Keratinocyte (primary cell): ENCODE results near the gene NDUFS6. TPM values are rescaled to one million over a fixed set of nuclear protein-coding genes. Genes with fewer than 3 reads are reported as not detected.

ENCODE experiments used
- DNase-seq: peaks from one replicate; pipeline ENCODE4 v3.0.0-alpha.2; 2011; ENCODE audit warnings: low read depth, missing footprints, low spot score
- FAIRE-seq: peaks from 2 replicates; lab custom pipeline; 2011; peaks lifted over from hg19 to GRCh38; lab: Jason Lieb, UNC
- H2AFZ ChIP-seq: 2 replicates; pipeline ENCODE4 v1.6.0; 2012; ENCODE audit warnings: low read length, control low read depth, inconsistent platforms; ENCODE audit not compliant: control insufficient read depth
- H3K27ac ChIP-seq: 2 replicates; pipeline ENCODE4 v1.5.1; 2011; ENCODE audit warnings: low read length; ENCODE audit not compliant: control insufficient read depth, insufficient read depth
- H3K27me3 ChIP-seq: 3 replicates; pipeline ENCODE4 v1.6.0; 2011; ENCODE audit warnings: low read length; ENCODE audit not compliant: control insufficient read depth, insufficient read depth; ENCODE audit errors: extremely low read depth
- H3K36me3 ChIP-seq, 2 experiments: 2 replicates in 1 of 2; 3 replicates in 1 of 2; pipeline ENCODE4 v1.5.1; 2011; ENCODE audit warnings: low read length in 2 of 2, mild to moderate bottlenecking in 1 of 2; ENCODE audit not compliant: control insufficient read depth in 2 of 2, insufficient read depth in 2 of 2; ENCODE audit errors: extremely low read depth in 1 of 2
- H3K4me1 ChIP-seq: 3 replicates; pipeline ENCODE4 v1.5.1; 2011; ENCODE audit warnings: low read length; ENCODE audit not compliant: control insufficient read depth, insufficient read depth; ENCODE audit errors: extremely low read depth
- H3K4me2 ChIP-seq: 3 replicates; pipeline ENCODE4 v1.6.0; 2011; ENCODE audit warnings: low read depth, low read length; ENCODE audit not compliant: control insufficient read depth, insufficient read depth; ENCODE audit errors: extremely low read depth
- H3K4me3 ChIP-seq, 3 experiments: fragments of 200-600 bp in 1 of 3; sonication (generic) in 1 of 3; 2 replicates in 2 of 3; 3 replicates in 1 of 3; pipeline ENCODE4 v1.5.1; 2011 to 2016; ENCODE audit warnings: low read length in 3 of 3, mild to moderate bottlenecking in 3 of 3, control low read depth in 2 of 3, inconsistent platforms in 1 of 3, low read depth in 1 of 3, mixed read lengths in 1 of 3, mixed run types in 1 of 3, moderate library complexity in 1 of 3; ENCODE audit not compliant: control insufficient read depth in 2 of 3, insufficient read depth in 2 of 3; ENCODE audit errors: extremely low read depth in 1 of 3
- H3K79me2 ChIP-seq: 2 replicates; pipeline ENCODE4 v1.6.0; 2012; ENCODE audit warnings: low read length; ENCODE audit not compliant: control insufficient read depth, insufficient read depth
- H3K9ac ChIP-seq: 3 replicates; pipeline ENCODE4 v1.6.0; 2011; ENCODE audit warnings: low read length; ENCODE audit not compliant: control insufficient read depth, insufficient read depth; ENCODE audit errors: extremely low read depth
- H3K9me1 ChIP-seq: 3 replicates; pipeline ENCODE4 v1.6.0; 2011; ENCODE audit warnings: low read length; ENCODE audit not compliant: control insufficient read depth, insufficient read depth; ENCODE audit errors: extremely low read depth
- H3K9me3 ChIP-seq: 2 replicates; pipeline ENCODE4 v1.5.1; 2012; ENCODE audit warnings: low read depth, low read length; ENCODE audit not compliant: control insufficient read depth
- H4K20me1 ChIP-seq: 3 replicates; pipeline ENCODE4 v1.6.0; 2011; ENCODE audit warnings: low read length; ENCODE audit not compliant: control insufficient read depth, insufficient read depth; ENCODE audit errors: extremely low read depth
- EZH2 ChIP-seq: IDR thresholded peaks from one replicate; pipeline ENCODE4 v1.6.1; 2012; ENCODE audit warnings: inconsistent platforms, mild to moderate bottlenecking, low read length, moderate library complexity
- dilution Hi-C: fragments of 300-500 bp; cut with MboI; formaldehyde crosslinking; loops from one replicate; pipeline ENCODE4 v1.7.0; 2020; ENCODE audit warnings: low sequenced_read_pairs; ENCODE audit not compliant: extremely low pct_ligation_motif_present
- polyA plus RNA-seq, 5 experiments: library from polyadenylated mRNA; depleted of rRNA in 3 of 5; stranded (reverse) in 3 of 5; stranded (forward) in 1 of 5; unstranded in 1 of 5; fragments of >200 nt; gene quantifications; 1 replicate in 1 of 5; 2 replicates in 3 of 5; 3 replicates in 1 of 5; pipeline versions ENCODE4 v1.2.1 to v1.2.3, GENCODE V29; 2011 to 2012; ENCODE audit warnings: missing spikeins in 2 of 5, low read depth in 1 of 5, low replicate concordance in 1 of 5
- TF ChIP-seq, protein P1 (sequence below), 3 experiments: IDR thresholded peaks in 1 of 3; conservative IDR thresholded peaks in 1 of 3; optimal IDR thresholded peaks in 1 of 3; 2 replicates in 2 of 3; 3 replicates in 1 of 3; pipeline versions ENCODE3 to v1.5.1; 2011; ENCODE audit warnings: low read length in 3 of 3, mild to moderate bottlenecking in 3 of 3, moderate library complexity in 2 of 3, control low read depth in 1 of 3, inconsistent platforms in 1 of 3; ENCODE audit not compliant: insufficient read depth in 2 of 3; ENCODE audit errors: extremely low read depth in 1 of 3

NDUFS6 gene
- polyA plus RNA-seq, 1 donor (not counting 4 experiments of a cell fraction or from before 2014, with no cell fraction given) = 66.3 TPM

DNA sequence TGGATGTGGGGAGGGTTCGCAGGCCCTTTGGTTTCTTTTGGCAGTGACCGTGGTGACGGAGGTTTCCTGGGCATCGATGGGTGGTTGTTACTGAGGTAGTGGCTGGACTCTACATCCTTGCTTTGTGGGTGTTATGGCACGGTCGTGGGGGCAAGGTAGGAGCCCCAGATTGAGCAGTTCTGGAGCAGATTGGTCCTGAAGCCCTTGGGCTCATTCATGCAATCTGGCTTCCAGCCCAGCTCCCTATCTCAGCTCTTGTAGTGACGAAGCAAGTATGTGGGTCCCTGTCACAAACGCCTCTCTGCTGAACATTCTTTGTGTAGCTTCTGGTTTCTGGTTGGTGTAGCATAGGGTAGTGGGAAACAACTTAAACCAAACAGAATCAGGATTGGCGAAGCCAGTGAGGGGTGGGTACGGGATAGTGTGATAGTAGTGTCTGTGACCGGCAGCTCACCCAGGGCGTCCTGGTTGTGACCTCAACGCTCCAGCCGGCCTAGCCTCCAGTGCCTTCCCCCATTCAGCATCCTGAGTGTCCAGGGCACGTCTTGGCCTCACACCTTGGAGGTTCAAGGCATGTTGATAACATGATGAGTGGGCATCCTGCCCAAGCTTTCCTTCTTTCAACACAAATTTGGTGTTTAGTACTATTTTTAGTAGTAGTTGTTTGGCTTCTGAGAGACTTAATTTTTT, 2.9 kb downstream of the NDUFS6 start:
- no peak for DNase-seq
- H3K4me1 ChIP-seq = peaks cover 20% of the 10 kb centered on the region
- no peak overlapping the region for H3K27ac ChIP-seq
- peaks cover 83% of the 10 kb centered on the region for H3K79me2 ChIP-seq
- FAIRE-seq = no peak
- H4K20me1 ChIP-seq = no peaks in the 10 kb centered on the region
- H3K9me1 ChIP-seq = no peaks in the 10 kb centered on the region
- no peak overlapping the region for H2AFZ ChIP-seq
- H3K4me2 ChIP-seq = no peak overlapping the region
- TF ChIP-seq, protein P1, sequence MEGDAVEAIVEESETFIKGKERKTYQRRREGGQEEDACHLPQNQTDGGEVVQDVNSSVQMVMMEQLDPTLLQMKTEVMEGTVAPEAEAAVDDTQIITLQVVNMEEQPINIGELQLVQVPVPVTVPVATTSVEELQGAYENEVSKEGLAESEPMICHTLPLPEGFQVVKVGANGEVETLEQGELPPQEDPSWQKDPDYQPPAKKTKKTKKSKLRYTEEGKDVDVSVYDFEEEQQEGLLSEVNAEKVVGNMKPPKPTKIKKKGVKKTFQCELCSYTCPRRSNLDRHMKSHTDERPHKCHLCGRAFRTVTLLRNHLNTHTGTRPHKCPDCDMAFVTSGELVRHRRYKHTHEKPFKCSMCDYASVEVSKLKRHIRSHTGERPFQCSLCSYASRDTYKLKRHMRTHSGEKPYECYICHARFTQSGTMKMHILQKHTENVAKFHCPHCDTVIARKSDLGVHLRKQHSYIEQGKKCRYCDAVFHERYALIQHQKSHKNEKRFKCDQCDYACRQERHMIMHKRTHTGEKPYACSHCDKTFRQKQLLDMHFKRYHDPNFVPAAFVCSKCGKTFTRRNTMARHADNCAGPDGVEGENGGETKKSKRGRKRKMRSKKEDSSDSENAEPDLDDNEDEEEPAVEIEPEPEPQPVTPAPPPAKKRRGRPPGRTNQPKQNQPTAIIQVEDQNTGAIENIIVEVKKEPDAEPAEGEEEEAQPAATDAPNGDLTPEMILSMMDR (optimal IDR thresholded peaks at IDR 0.05 in 1 of 3, IDR thresholded peaks at IDR 0.05 in 1 of 3, conservative IDR thresholded peaks at IDR 0.05 in 1 of 3; ENCODE audit: extremely low read depth in 1 of 3, insufficient read depth in 2 of 3, low read length in 3 of 3) = no peak
- TF ChIP-seq EZH2 = no peak
- no peak overlapping the region for H3K9ac ChIP-seq
- H3K9me3 ChIP-seq = peaks cover 4% of the 10 kb centered on the region
- dilution Hi-C loops = no loop called here
- H3K4me3 ChIP-seq = no peak overlapping the region
- peaks cover 25 to 55% of the 10 kb centered on the region in 2 experiments for H3K36me3 ChIP-seq
- no peaks in the 10 kb centered on the region for H3K27me3 ChIP-seq

DNA sequence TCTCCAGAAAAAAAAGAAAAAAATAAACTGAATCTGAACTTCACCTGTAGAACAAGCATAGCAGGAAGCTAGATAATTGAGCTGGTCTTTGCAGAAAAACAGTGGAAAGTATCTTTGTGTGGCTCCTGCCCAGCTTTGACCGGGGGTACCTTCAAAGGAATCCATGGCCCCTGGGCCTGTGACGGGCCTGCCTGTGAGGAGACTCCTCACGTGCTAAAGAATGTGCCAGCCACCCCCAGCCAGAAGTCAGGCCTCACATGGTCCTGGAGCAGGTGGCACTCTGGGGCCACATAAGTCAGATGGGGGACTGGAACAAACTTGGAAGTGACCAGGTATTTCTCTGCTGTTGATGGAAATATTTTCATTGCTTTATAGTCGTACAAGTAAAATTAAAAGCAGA, 4.1 kb downstream of the NDUFS6 start:
- FAIRE-seq (no peak), DNase-seq (no peak)
- dilution Hi-C loops = no loop called here
- TF ChIP-seq, protein P1 (optimal IDR thresholded peaks at IDR 0.05 in 1 of 3, IDR thresholded peaks at IDR 0.05 in 1 of 3, conservative IDR thresholded peaks at IDR 0.05 in 1 of 3; ENCODE audit: extremely low read depth in 1 of 3, insufficient read depth in 2 of 3, low read length in 3 of 3) = no peak
- TF ChIP-seq EZH2 = no peak
- Histone ChIP-seq H2AFZ (no peak overlapping the region), H3K9me1 (no peaks in the 10 kb centered on the region), H3K9ac (no peak overlapping the region), H4K20me1 (no peaks in the 10 kb centered on the region), H3K36me3 (peaks cover 30 to 66% of the 10 kb centered on the region in 2 experiments), H3K9me3 (peaks cover 4% of the 10 kb centered on the region), H3K27ac (no peak overlapping the region), H3K27me3 (no peaks in the 10 kb centered on the region), H3K4me3 (no peak overlapping the region), H3K4me2 (no peak overlapping the region), H3K4me1 (peaks cover 18% of the 10 kb centered on the region), H3K79me2 (peaks cover 88% of the 10 kb centered on the region)
